H9 (cell line): ENCODE measurements around the gene TMEM234. TPM values are rescaled to one million over a fixed set of nuclear protein-coding genes. Genes with fewer than 3 reads are reported as not detected.

ENCODE experiments used
- DNase-seq: peaks from one replicate; pipeline ENCODE4 v3.0.0-alpha.2; 2017
- H2AFZ ChIP-seq: one replicate; pipeline ENCODE4 v1.6.1; 2013; ENCODE audit warnings: mild to moderate bottlenecking, low read length, control low read depth, moderate library complexity
- H2AK5ac ChIP-seq: 2 replicates; pipeline ENCODE4 v1.6.1; 2013; ENCODE audit warnings: low read length, control low read depth, mixed read lengths; ENCODE audit not compliant: insufficient read length
- H2BK120ac ChIP-seq: one replicate; pipeline ENCODE4 v1.6.1; 2013; ENCODE audit warnings: low read depth, mild to moderate bottlenecking, low read length, control low read depth, inconsistent platforms; ENCODE audit not compliant: poor library complexity, severe bottlenecking
- H2BK12ac ChIP-seq: 2 replicates; pipeline ENCODE4 v1.6.1; 2013; ENCODE audit warnings: low read length, control low read depth, mixed read lengths, low read depth; ENCODE audit not compliant: insufficient read length
- H2BK15ac ChIP-seq: 2 replicates; pipeline ENCODE4 v1.6.1; 2013; ENCODE audit warnings: low read depth, low read length, control low read depth
- H2BK20ac ChIP-seq: one replicate; pipeline ENCODE4 v1.6.1; 2013; ENCODE audit warnings: low read depth, mild to moderate bottlenecking, low read length, control low read depth, inconsistent platforms; ENCODE audit not compliant: poor library complexity, severe bottlenecking
- H2BK5ac ChIP-seq: 2 replicates; pipeline ENCODE4 v1.6.1; 2013; ENCODE audit warnings: low read length, control low read depth, mixed read lengths; ENCODE audit not compliant: insufficient read length
- H3K14ac ChIP-seq: 2 replicates; pipeline ENCODE4 v1.6.1; 2013; ENCODE audit warnings: low read length, control low read depth; ENCODE audit not compliant: insufficient read depth
- H3K18ac ChIP-seq: 2 replicates; pipeline ENCODE4 v1.6.1; 2013; ENCODE audit warnings: low read depth, mild to moderate bottlenecking, mixed read lengths, low read length, control low read depth; ENCODE audit not compliant: insufficient read length
- H3K23ac ChIP-seq: 2 replicates; pipeline ENCODE4 v1.6.1; 2013; ENCODE audit warnings: low read length, control low read depth, mixed read lengths, low read depth; ENCODE audit not compliant: insufficient read length
- H3K23me2 ChIP-seq: 2 replicates; pipeline ENCODE4 v1.6.1; 2013; ENCODE audit warnings: low read depth, mild to moderate bottlenecking, mixed read lengths, low read length, control low read depth; ENCODE audit not compliant: insufficient read length, poor library complexity, severe bottlenecking
- H3K27ac ChIP-seq: 2 replicates; pipeline ENCODE4 v1.5.1; 2013; ENCODE audit warnings: low read length, control low read depth, mixed read lengths, low read depth; ENCODE audit not compliant: insufficient read length
- H3K27me3 ChIP-seq: 2 replicates; pipeline ENCODE4 v1.6.1; 2013; ENCODE audit warnings: low read length, control low read depth, inconsistent platforms; ENCODE audit not compliant: insufficient read depth
- H3K4ac ChIP-seq: 2 replicates; pipeline ENCODE4 v1.6.1; 2013; ENCODE audit warnings: low read depth, mild to moderate bottlenecking, control low read depth, inconsistent platforms, low read length, moderate library complexity
- H3K4me1 ChIP-seq: 2 replicates; pipeline ENCODE4 v1.6.1; 2013; ENCODE audit warnings: low read length, control low read depth, inconsistent platforms; ENCODE audit not compliant: insufficient read depth
- H3K4me2 ChIP-seq: 2 replicates; pipeline ENCODE4 v1.6.1; 2013; ENCODE audit warnings: low read length, control low read depth, mixed read lengths; ENCODE audit not compliant: insufficient read length, insufficient read depth
- H3K56ac ChIP-seq: 2 replicates; pipeline ENCODE4 v1.6.1; 2013; ENCODE audit warnings: low read depth, mild to moderate bottlenecking, mixed read lengths, low read length, control low read depth; ENCODE audit not compliant: insufficient read length
- H3K79me1 ChIP-seq: 2 replicates; pipeline ENCODE4 v1.6.1; 2013; ENCODE audit warnings: low read depth, mild to moderate bottlenecking, moderate library complexity, low read length, control low read depth, inconsistent platforms; ENCODE audit not compliant: insufficient read depth, poor library complexity, severe bottlenecking
- H3K79me2 ChIP-seq: 2 replicates; pipeline ENCODE4 v1.6.1; 2013; ENCODE audit warnings: low read length, control low read depth, inconsistent platforms; ENCODE audit not compliant: insufficient read depth
- H3K9ac ChIP-seq: 2 replicates; pipeline ENCODE4 v1.6.1; 2013; ENCODE audit warnings: low read length, control low read depth, mixed read lengths; ENCODE audit not compliant: insufficient read length; ENCODE audit errors: extremely low read depth
- H3K9me3 ChIP-seq: one replicate; pipeline ENCODE4 v1.6.1; 2013; ENCODE audit warnings: low read depth, low read length, inconsistent platforms; ENCODE audit not compliant: control insufficient read depth
- H3T11ph ChIP-seq: one replicate; pipeline ENCODE4 v1.6.1; 2013; ENCODE audit warnings: mild to moderate bottlenecking, low read length, control low read depth, inconsistent platforms
- H4K20me1 ChIP-seq: one replicate; pipeline ENCODE4 v1.6.1; 2013; ENCODE audit not compliant: control insufficient read depth, insufficient read length, insufficient read depth
- H4K5ac ChIP-seq: 2 replicates; pipeline ENCODE4 v1.6.1; 2013; ENCODE audit warnings: low read depth, mild to moderate bottlenecking, mixed read lengths, low read length, control low read depth; ENCODE audit not compliant: insufficient read length
- H4K8ac ChIP-seq: replicated peaks from 2 replicates; pipeline ENCODE4 v1.6.1; 2013; ENCODE audit warnings: low read length, control low read depth, mixed read lengths, low read depth; ENCODE audit not compliant: insufficient read length
- H4K91ac ChIP-seq: 2 replicates; pipeline ENCODE4 v1.6.1; 2013; ENCODE audit warnings: low read depth, mild to moderate bottlenecking, moderate library complexity, mixed read lengths, low read length, control low read depth; ENCODE audit not compliant: insufficient read length
- H3K27ac Mint-ChIP-seq, 3 experiments: 2 replicates in 2 of 3; 3 replicates in 1 of 3; pipeline ENCODE4 v1.8.0; 2020 to 2021; ENCODE audit warnings: mixed read lengths in 3 of 3, mild to moderate bottlenecking in 1 of 3, moderate library complexity in 1 of 3
- H3K27me3 Mint-ChIP-seq: 2 replicates; pipeline ENCODE4 v1.8.0; 2021; ENCODE audit warnings: low read depth, mild to moderate bottlenecking, moderate library complexity, mixed read lengths
- H3K36me3 Mint-ChIP-seq, 3 experiments: 2 replicates in 2 of 3; 3 replicates in 1 of 3; pipeline ENCODE4 v1.8.0; 2020 to 2021; ENCODE audit warnings: low read depth in 3 of 3, mixed read lengths in 3 of 3; ENCODE audit not compliant: insufficient read depth in 1 of 3
- H3K4me1 Mint-ChIP-seq, 2 experiments: 2 replicates each; pipeline ENCODE4 v1.8.0; 2020; ENCODE audit warnings: mixed read lengths in 2 of 2
- H3K4me3 Mint-ChIP-seq, 2 experiments: 2 replicates in 1 of 2; 3 replicates in 1 of 2; pipeline ENCODE4 v1.8.0; 2020 to 2021; ENCODE audit warnings: mild to moderate bottlenecking in 2 of 2, mixed read lengths in 2 of 2, moderate library complexity in 1 of 2
- H3K9me3 Mint-ChIP-seq, 2 experiments: 2 replicates in 1 of 2; 3 replicates in 1 of 2; pipeline ENCODE4 v1.8.0; 2020; ENCODE audit warnings: mild to moderate bottlenecking in 2 of 2, mixed read lengths in 2 of 2, moderate library complexity in 1 of 2
- CTCF ChIP-seq: fragments of 200-600 bp; sonication (generic); conservative IDR thresholded peaks from 3 replicates; pipeline ENCODE4 v1.8.0; 2021; ENCODE audit warnings: antibody characterized with exemption, mild to moderate bottlenecking
- WGBS: extraction: QIAGEN DNeasy Blood & Tissue Kit; methylation state at CpG from one replicate; pipeline ENCODE4 v1.1.7; 2013; ENCODE audit warnings: missing lambda C conversion rate, low lambda C conversion rate, mixed read lengths; ENCODE audit not compliant: insufficient read length; ENCODE audit errors: extremely low coverage; 5-methylcytosine and 5-hydroxymethylcytosine counted together
- total RNA-seq: library from RNA; stranded (reverse); gene quantifications from 2 replicates; pipeline ENCODE4 v1.2.1, GENCODE V29; 2021

TMEM234 gene
- total RNA-seq, 1 experiment from 2014 or later, result 19.7 TPM

GRCh38 chr1:32219022-32219421, 3.1 kb downstream of the TMEM234 start:
- Mint-ChIP-seq H3K36me3 (peaks cover 13 to 49% (median 37%) of the 10 kb centered on the region in 3 experiments), H3K27ac (no peak overlapping the region), H3K9me3 (no peaks in the 10 kb centered on the region), H3K27me3 (no peaks in the 10 kb centered on the region), H3K4me1 (peaks cover 17 to 25% of the 10 kb centered on the region in 2 experiments), H3K4me3 (no peak overlapping the region)
- no peak overlapping the region for H4K8ac ChIP-seq
- no peak overlapping the region for H2BK15ac ChIP-seq
- no peak overlapping the region for H4K5ac ChIP-seq
- peaks cover 7% of the 10 kb centered on the region; the same call in 1 of the 2 replicates for H3K4me1 ChIP-seq
- TF ChIP-seq CTCF, result no peak
- no peak overlapping the region for H3K9ac ChIP-seq
- H3K9me3 ChIP-seq, result no peaks in the 10 kb centered on the region
- no peak overlapping the region for H2AK5ac ChIP-seq
- no peak overlapping the region for H3T11ph ChIP-seq
- no peak overlapping the region for H2BK5ac ChIP-seq
- no peak overlapping the region for H2AFZ ChIP-seq
- no peaks in the 10 kb centered on the region for H4K20me1 ChIP-seq
- no peak overlapping the region for H3K4me2 ChIP-seq
- no peak overlapping the region for H3K23ac ChIP-seq
- no peak overlapping the region for H4K91ac ChIP-seq
- H3K18ac ChIP-seq, result no peak overlapping the region
- no peaks in the 10 kb centered on the region for H3K79me1 ChIP-seq
- peaks cover 3% of the 10 kb centered on the region; the same call in 1 of the 2 replicates for H3K79me2 ChIP-seq
- no peak overlapping the region for H2BK12ac ChIP-seq
- H3K23me2 ChIP-seq, result peaks cover 7% of the 10 kb centered on the region
- H2BK120ac ChIP-seq, result no peak overlapping the region
- no peak overlapping the region for H3K56ac ChIP-seq
- WGBS, result no CpG with 5 or more reads among the region's 7 CpGs
- H3K14ac ChIP-seq, result no peak overlapping the region
- no peaks in the 10 kb centered on the region for H3K27me3 ChIP-seq
- no peak for DNase-seq
- H3K4ac ChIP-seq, result no peak overlapping the region
- H2BK20ac ChIP-seq, result no peak overlapping the region
- no peak overlapping the region for H3K27ac ChIP-seq
